Stimulated activated naive CD8-positive, alpha-beta T cell treated with anti-CD3 and anti-CD28 coated beads, Interleukin-15, Interleukin-2, amounts not matched to agents 100 ng/mL and 50 ng/mL, for 24 hours (primary cell): ENCODE measurements around the gene EHBP1L1.

Experiments used
- H3K27ac Mint-ChIP-seq: one replicate; pipeline ENCODE4 v1.8.0; 2021; ENCODE audit warnings: mild to moderate bottlenecking, mixed read lengths
- H3K27me3 Mint-ChIP-seq: one replicate; pipeline ENCODE4 v1.8.0; 2021; ENCODE audit warnings: mixed read lengths
- H3K36me3 Mint-ChIP-seq: one replicate; pipeline ENCODE4 v1.8.0; 2021; ENCODE audit warnings: low read depth, mixed read lengths
- H3K4me1 Mint-ChIP-seq: one replicate; pipeline ENCODE4 v1.8.0; 2021; ENCODE audit warnings: low read depth, mixed read lengths
- H3K4me3 Mint-ChIP-seq: one replicate; pipeline ENCODE4 v1.8.0; 2021; ENCODE audit warnings: mild to moderate bottlenecking, mixed read lengths
- H3K9me3 Mint-ChIP-seq: one replicate; pipeline ENCODE4 v1.8.0; 2021; ENCODE audit warnings: mixed read lengths

The EHBP1L1 gene

GRCh38 chr11:65540290-65541092, 35.4 kb upstream of the EHBP1L1 start:
- Mint-ChIP-seq H3K4me3 (peak overlapping the region; percentile 81), H3K27me3 (no peaks in the 10 kb centered on the region), H3K9me3 (no peaks in the 10 kb centered on the region), H3K4me1 (peaks cover 22% of the 10 kb centered on the region), H3K36me3 (peaks cover 10% of the 10 kb centered on the region), H3K27ac (peak overlapping the region; percentile 79)

- Mint-ChIP-seq H3K4me1 (peaks cover 30% of the 10 kb centered on the region), H3K27me3 (no peaks in the 10 kb centered on the region), H3K27ac (peak overlapping the region; percentile 79), H3K36me3 (peaks cover 7% of the 10 kb centered on the region), H3K4me3 (peak overlapping the region; percentile 81), H3K9me3 (no peaks in the 10 kb centered on the region)
Observed at GRCh38 chr11:65541093-65541982, 34.5 kb upstream of the EHBP1L1 start.

GRCh38 chr11:65542738-65543390, 33.0 kb upstream of the EHBP1L1 start:
- H3K4me1 Mint-ChIP-seq: peaks cover 43% of the 10 kb centered on the region
- no peaks in the 10 kb centered on the region for H3K27me3 Mint-ChIP-seq
- H3K9me3 Mint-ChIP-seq: no peaks in the 10 kb centered on the region
- no peak overlapping the region for H3K27ac Mint-ChIP-seq
- H3K36me3 Mint-ChIP-seq: peaks cover 4% of the 10 kb centered on the region
- H3K4me3 Mint-ChIP-seq: no peak overlapping the region

- Mint-ChIP-seq H3K4me1 (peaks cover 64% of the 10 kb centered on the region), H3K36me3 (peaks cover 8% of the 10 kb centered on the region), H3K27me3 (no peaks in the 10 kb centered on the region), H3K9me3 (no peaks in the 10 kb centered on the region), H3K27ac (peak overlapping the region; percentile 82), H3K4me3 (peak overlapping the region; percentile 75)
Observed at GRCh38 chr11:65545853-65546216, 30.0 kb upstream of the EHBP1L1 start.

GRCh38 chr11:65546217-65546958, 29.5 kb upstream of the EHBP1L1 start:
- Mint-ChIP-seq H3K36me3 (peaks cover 8% of the 10 kb centered on the region), H3K4me3 (peak overlapping the region; percentile 75), H3K27me3 (no peaks in the 10 kb centered on the region), H3K27ac (peak overlapping the region; percentile 82), H3K4me1 (peaks cover 61% of the 10 kb centered on the region), H3K9me3 (no peaks in the 10 kb centered on the region)

GRCh38 chr11:65547446-65548125, 28.3 kb upstream of the EHBP1L1 start:
- H3K36me3 Mint-ChIP-seq: peaks cover 7% of the 10 kb centered on the region
- no peak overlapping the region for H3K27ac Mint-ChIP-seq
- H3K4me1 Mint-ChIP-seq: peaks cover 67% of the 10 kb centered on the region
- H3K4me3 Mint-ChIP-seq: no peak overlapping the region
- H3K27me3 Mint-ChIP-seq: no peaks in the 10 kb centered on the region
- H3K9me3 Mint-ChIP-seq: no peaks in the 10 kb centered on the region

GRCh38 chr11:65548395-65548794, 27.5 kb upstream of the EHBP1L1 start:
- H3K27ac Mint-ChIP-seq: no peak overlapping the region
- H3K4me1 Mint-ChIP-seq: peaks cover 73% of the 10 kb centered on the region
- H3K36me3 Mint-ChIP-seq: peaks cover 5% of the 10 kb centered on the region

GRCh38 chr11:65549096-65549495, 26.8 kb upstream of the EHBP1L1 start:
- Mint-ChIP-seq H3K9me3 (no peaks in the 10 kb centered on the region), H3K27ac (no peak overlapping the region), H3K4me1 (peaks cover 74% of the 10 kb centered on the region), H3K36me3 (peaks cover 5% of the 10 kb centered on the region), H3K4me3 (no peak overlapping the region), H3K27me3 (no peaks in the 10 kb centered on the region)

More at GRCh38 chr11:65548395-65548794, 27.5 kb upstream of the EHBP1L1 start:
- H3K9me3 Mint-ChIP-seq: no peaks in the 10 kb centered on the region
- H3K4me3 Mint-ChIP-seq: no peak overlapping the region
- H3K27me3 Mint-ChIP-seq: no peaks in the 10 kb centered on the region

- H3K4me3 Mint-ChIP-seq: no peak overlapping the region
- H3K27me3 Mint-ChIP-seq: no peaks in the 10 kb centered on the region
- peaks cover 5% of the 10 kb centered on the region for H3K36me3 Mint-ChIP-seq
- no peak overlapping the region for H3K27ac Mint-ChIP-seq
- H3K4me1 Mint-ChIP-seq: peaks cover 82% of the 10 kb centered on the region
- H3K9me3 Mint-ChIP-seq: no peaks in the 10 kb centered on the region
Observed at GRCh38 chr11:65551572-65552387, 24.1 kb upstream of the EHBP1L1 start.

GRCh38 chr11:65552388-65552951, 23.4 kb upstream of the EHBP1L1 start:
- H3K9me3 Mint-ChIP-seq: no peaks in the 10 kb centered on the region
- H3K4me1 Mint-ChIP-seq: peaks cover 81% of the 10 kb centered on the region
- no peak overlapping the region for H3K4me3 Mint-ChIP-seq
- H3K36me3 Mint-ChIP-seq: peaks cover 5% of the 10 kb centered on the region
- H3K27ac Mint-ChIP-seq: no peak overlapping the region
- H3K27me3 Mint-ChIP-seq: no peaks in the 10 kb centered on the region

- H3K4me1 Mint-ChIP-seq: peaks cover 72% of the 10 kb centered on the region
- no peak overlapping the region for H3K4me3 Mint-ChIP-seq
- H3K27ac Mint-ChIP-seq: no peak overlapping the region
- peaks cover 5% of the 10 kb centered on the region for H3K36me3 Mint-ChIP-seq
- no peaks in the 10 kb centered on the region for H3K27me3 Mint-ChIP-seq
- H3K9me3 Mint-ChIP-seq: no peaks in the 10 kb centered on the region
Observed at GRCh38 chr11:65553301-65554001, 22.4 kb upstream of the EHBP1L1 start.

- Mint-ChIP-seq H3K4me3 (peak overlapping the region; percentile 57), H3K27ac (peak overlapping the region; percentile 85), H3K27me3 (no peaks in the 10 kb centered on the region), H3K4me1 (peaks cover 73% of the 10 kb centered on the region), H3K9me3 (no peaks in the 10 kb centered on the region), H3K36me3 (peaks cover 5% of the 10 kb centered on the region)
Observed at GRCh38 chr11:65554057-65554818, 21.6 kb upstream of the EHBP1L1 start.
